Smooth muscle cell (in vitro differentiated cells): Measurements from ENCODE around the gene EFNA5. TPM values are rescaled to one million over a fixed set of nuclear protein-coding genes. Genes with fewer than 3 reads are reported as not detected.

ENCODE experiments used
- DNase-seq: peaks from one replicate; lab custom pipeline; 2025; ENCODE audit not compliant: unreplicated experiment; lab: John Stamatoyannopoulos, UW
- H2AFZ ChIP-seq: fragments of 200-600 bp; sonication (generic); 2 replicates; pipeline ENCODE4 v1.6.0; 2016; ENCODE audit warnings: antibody characterized with exemption, low read depth, mild to moderate bottlenecking
- H3F3A ChIP-seq: fragments of 200-600 bp; sonication (generic); 2 replicates; pipeline ENCODE4 v1.6.0; 2017; ENCODE audit warnings: antibody characterized with exemption, low read depth
- H3K27ac ChIP-seq: fragments of 200-600 bp; sonication (generic); 2 replicates; pipeline ENCODE4 v1.5.1; 2016; ENCODE audit warnings: low read depth, mild to moderate bottlenecking
- H3K27me3 ChIP-seq: fragments of 200-600 bp; sonication (generic); 2 replicates; pipeline ENCODE4 v1.6.1; 2016; ENCODE audit warnings: low read depth, mild to moderate bottlenecking
- H3K36me3 ChIP-seq: fragments of 200-600 bp; sonication (generic); 2 replicates; pipeline ENCODE4 v1.5.1; 2016; ENCODE audit warnings: low read depth
- H3K4me1 ChIP-seq: fragments of 200-600 bp; sonication (generic); 2 replicates; pipeline ENCODE4 v1.5.1; 2016; ENCODE audit warnings: low read depth
- H3K4me2 ChIP-seq: fragments of 200-600 bp; sonication (generic); 2 replicates; pipeline ENCODE4 v1.6.0; 2016; ENCODE audit warnings: mild to moderate bottlenecking
- H3K4me3 ChIP-seq: fragments of 200-600 bp; sonication (generic); 2 replicates; pipeline ENCODE4 v1.5.1; 2016; ENCODE audit warnings: mild to moderate bottlenecking
- H3K79me2 ChIP-seq: fragments of 200-600 bp; sonication (generic); 2 replicates; pipeline ENCODE4 v1.6.0; 2016; ENCODE audit warnings: low read depth, mild to moderate bottlenecking
- H3K9ac ChIP-seq: fragments of 200-600 bp; sonication (generic); 2 replicates; pipeline ENCODE4 v1.6.0; 2016; ENCODE audit warnings: low read depth
- H3K9me3 ChIP-seq: fragments of 200-600 bp; sonication (generic); replicated peaks from 2 replicates; pipeline ENCODE4 v1.5.1; 2016; ENCODE audit warnings: low read depth
- H4K20me1 ChIP-seq: fragments of 200-600 bp; sonication (generic); 2 replicates; pipeline ENCODE4 v1.6.0; 2016; ENCODE audit warnings: low read depth
- WGBS: methylation state at CpG from one replicate; pipeline ENCODE4 v1.1.7; 2016; ENCODE audit warnings: low lambda C conversion rate; 5-methylcytosine and 5-hydroxymethylcytosine counted together
- polyA plus RNA-seq: library from polyadenylated mRNA; unstranded; fragments of >200 nt; fragmentation: Nextera tagmentation; extraction: Ambion mirVana; gene quantifications from 2 replicates; pipeline ENCODE4 v1.2.1, GENCODE V29; 2016
- total RNA-seq: library from RNA; depleted of rRNA; stranded (reverse); fragments of >200 nt; gene quantifications from 2 replicates; pipeline ENCODE4 v1.2.3, GENCODE V29; 2014
- TF ChIP-seq, protein P1 (sequence below): fragments of 200-600 bp; sonication (generic); IDR thresholded peaks from 2 replicates; pipeline ENCODE4 v1.5.1; 2017; ENCODE audit warnings: borderline replicate concordance, mild to moderate bottlenecking, antibody characterized with exemption; ENCODE audit not compliant: insufficient read depth, poor library complexity, severe bottlenecking

The EFNA5 gene
- total and polyA plus RNA-seq, 2 experiments from 2014 or later, result 0.32 to 8.8 TPM

- DNase-seq, result no peak
- 90% methylated on average over 10 of the region's 10 CpGs for WGBS
- Histone ChIP-seq H3K4me2 (no peak overlapping the region), H4K20me1 (no peaks in the 10 kb centered on the region), H3K27me3 (no peaks in the 10 kb centered on the region), H3K36me3 (no peaks in the 10 kb centered on the region), H2AFZ (no peak overlapping the region), H3K9me3 (no peaks in the 10 kb centered on the region), H3K79me2 (no peaks in the 10 kb centered on the region), H3K4me3 (no peak overlapping the region), H3K9ac (no peak overlapping the region), H3K27ac (no peak overlapping the region), H3K4me1 (peaks cover 18% of the 10 kb centered on the region), H3F3A (no peaks in the 10 kb centered on the region)
- TF ChIP-seq, protein P1, sequence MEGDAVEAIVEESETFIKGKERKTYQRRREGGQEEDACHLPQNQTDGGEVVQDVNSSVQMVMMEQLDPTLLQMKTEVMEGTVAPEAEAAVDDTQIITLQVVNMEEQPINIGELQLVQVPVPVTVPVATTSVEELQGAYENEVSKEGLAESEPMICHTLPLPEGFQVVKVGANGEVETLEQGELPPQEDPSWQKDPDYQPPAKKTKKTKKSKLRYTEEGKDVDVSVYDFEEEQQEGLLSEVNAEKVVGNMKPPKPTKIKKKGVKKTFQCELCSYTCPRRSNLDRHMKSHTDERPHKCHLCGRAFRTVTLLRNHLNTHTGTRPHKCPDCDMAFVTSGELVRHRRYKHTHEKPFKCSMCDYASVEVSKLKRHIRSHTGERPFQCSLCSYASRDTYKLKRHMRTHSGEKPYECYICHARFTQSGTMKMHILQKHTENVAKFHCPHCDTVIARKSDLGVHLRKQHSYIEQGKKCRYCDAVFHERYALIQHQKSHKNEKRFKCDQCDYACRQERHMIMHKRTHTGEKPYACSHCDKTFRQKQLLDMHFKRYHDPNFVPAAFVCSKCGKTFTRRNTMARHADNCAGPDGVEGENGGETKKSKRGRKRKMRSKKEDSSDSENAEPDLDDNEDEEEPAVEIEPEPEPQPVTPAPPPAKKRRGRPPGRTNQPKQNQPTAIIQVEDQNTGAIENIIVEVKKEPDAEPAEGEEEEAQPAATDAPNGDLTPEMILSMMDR, result no peak
Measured at GRCh38 chr5:107404595-107405374, 266.0 kb downstream of the EFNA5 start.

- Histone ChIP-seq H4K20me1 (no peaks in the 10 kb centered on the region), H3K36me3 (no peaks in the 10 kb centered on the region), H3K27me3 (no peaks in the 10 kb centered on the region), H3K4me2 (no peak overlapping the region), H3K27ac (no peak overlapping the region), H3F3A (no peaks in the 10 kb centered on the region), H3K4me1 (peaks cover 18% of the 10 kb centered on the region), H3K9ac (no peak overlapping the region), H3K79me2 (no peaks in the 10 kb centered on the region), H3K4me3 (no peak overlapping the region), H3K9me3 (no peaks in the 10 kb centered on the region), H2AFZ (no peak overlapping the region)
- TF ChIP-seq, protein P1, result no peak
- 66% methylated on average over 3 of the region's 3 CpGs for WGBS
- no peak for DNase-seq
Measured at GRCh38 chr5:107403228-107403953, 267.3 kb downstream of the EFNA5 start.

GRCh38 chr5:107402434-107403227, 268.1 kb downstream of the EFNA5 start:
- peaks cover 18% of the 10 kb centered on the region for H3K4me1 ChIP-seq
- H4K20me1 ChIP-seq, result no peaks in the 10 kb centered on the region
- no peak overlapping the region for H3K4me2 ChIP-seq
- no peak overlapping the region for H2AFZ ChIP-seq
- H3K4me3 ChIP-seq, result no peak overlapping the region
- H3K36me3 ChIP-seq, result no peaks in the 10 kb centered on the region
- no peaks in the 10 kb centered on the region for H3K9me3 ChIP-seq
- TF ChIP-seq, protein P1, result no peak
- no peaks in the 10 kb centered on the region for H3F3A ChIP-seq
- H3K79me2 ChIP-seq, result no peaks in the 10 kb centered on the region
- 88% methylated on average over 12 of the region's 12 CpGs for WGBS
- H3K9ac ChIP-seq, result no peak overlapping the region
- DNase-seq, result no peak
- H3K27ac ChIP-seq, result no peak overlapping the region
- no peaks in the 10 kb centered on the region for H3K27me3 ChIP-seq
